HG03442 (cell line): ENCODE data around the gene NFKBIE.
A peak's percentile ranks its signal among the peaks of the same experiment; 100 is the strongest.
"Not testable (repeated sequence)": the region's sequence is repeated elsewhere in the genome, so short reads cannot be mapped to it uniquely, and the experiment has no call there.

Experiments used
- ATAC-seq: cut with Tn5 transposase; IDR thresholded peaks from one replicate; pipeline ENCODE4 v1.9.1; 2021; ENCODE audit warnings: mild to moderate bottlenecking, moderate library complexity; ENCODE audit not compliant: unreplicated experiment

The NFKBIE gene

DNA sequence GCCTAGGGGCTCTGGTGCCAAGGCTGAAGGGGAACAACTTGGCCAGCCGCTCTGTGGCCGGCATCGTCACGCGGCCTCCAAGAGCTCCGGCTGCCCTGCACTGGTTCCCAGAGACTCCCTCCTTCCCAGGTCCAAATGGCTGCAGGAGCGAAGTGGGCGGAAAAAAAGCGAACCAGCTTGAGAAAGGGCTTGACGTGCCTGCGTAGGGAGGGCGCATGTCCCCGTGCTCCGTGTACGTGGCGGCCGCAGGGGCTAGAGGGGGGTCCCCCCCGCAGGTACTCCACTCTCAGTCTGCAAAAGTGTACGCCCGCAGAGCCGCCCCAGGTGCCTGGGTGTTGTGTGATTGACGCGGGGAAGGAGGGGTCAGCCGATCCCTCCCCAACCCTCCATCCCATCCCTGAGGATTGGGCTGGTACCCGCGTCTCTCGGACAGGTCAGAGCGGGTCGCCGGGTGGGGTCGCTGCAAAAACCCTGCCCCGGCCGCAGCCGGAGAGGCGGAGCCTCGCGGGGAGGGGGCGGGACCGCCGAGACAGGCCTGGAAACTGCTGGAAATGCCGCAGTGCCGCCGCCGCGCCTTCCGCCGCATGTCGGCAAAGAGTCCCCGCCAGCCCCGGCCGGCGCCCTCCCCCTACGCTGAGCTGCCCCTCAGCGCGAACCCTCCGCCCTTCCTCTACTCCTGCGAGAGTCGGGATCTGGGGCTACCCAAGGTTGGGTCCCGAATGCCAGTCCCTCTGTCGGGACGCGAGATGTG, 19.3 kb downstream of the NFKBIE start:
- ATAC-seq: peak; percentile 53

DNA sequence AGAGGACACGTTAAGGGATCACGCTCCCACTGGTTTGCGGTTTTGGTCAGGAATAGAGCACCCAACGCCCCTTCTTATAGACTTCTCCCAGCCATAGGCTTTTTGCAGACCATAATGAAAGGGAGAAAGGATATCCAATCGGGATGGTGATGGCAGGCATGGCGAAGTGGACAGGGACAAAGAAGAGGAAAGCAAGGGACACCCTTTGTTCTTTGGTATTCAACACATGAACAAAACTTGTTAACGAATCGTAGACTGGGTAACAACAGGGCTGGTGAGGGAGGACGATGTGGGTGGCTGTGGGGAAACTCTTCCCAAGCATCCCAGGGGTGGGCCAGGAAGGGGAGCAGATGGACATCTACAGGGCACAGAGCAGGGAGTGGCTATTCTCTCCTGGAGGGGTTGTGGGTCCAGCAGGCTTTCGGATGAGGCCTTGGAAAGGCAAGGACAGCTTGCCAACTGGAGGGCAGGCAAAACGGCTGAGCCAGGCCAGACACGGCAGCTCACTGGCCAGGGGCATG, 19.9 kb downstream of the NFKBIE start:
- ATAC-seq: no peak

DNA sequence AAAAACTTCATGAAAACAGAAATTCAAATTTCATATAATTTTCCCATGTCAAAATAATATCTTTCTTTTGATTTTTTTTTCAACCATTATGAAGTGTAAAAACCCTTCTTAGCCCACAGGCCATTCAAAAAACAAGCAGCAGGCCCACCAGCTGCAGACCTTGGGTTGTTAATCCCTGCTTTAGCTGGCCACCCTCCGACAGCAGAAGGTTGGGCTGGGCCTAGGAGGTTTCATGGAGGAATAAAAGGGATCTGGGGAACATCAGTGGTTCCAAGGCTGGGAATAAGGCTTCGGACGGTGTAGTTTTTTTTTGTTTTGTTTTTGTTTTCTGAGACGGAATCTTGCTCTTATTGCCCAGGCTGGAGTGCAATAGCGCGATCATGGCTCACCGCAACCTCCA, 22.0 kb downstream of the NFKBIE start:
- no peak for ATAC-seq

DNA sequence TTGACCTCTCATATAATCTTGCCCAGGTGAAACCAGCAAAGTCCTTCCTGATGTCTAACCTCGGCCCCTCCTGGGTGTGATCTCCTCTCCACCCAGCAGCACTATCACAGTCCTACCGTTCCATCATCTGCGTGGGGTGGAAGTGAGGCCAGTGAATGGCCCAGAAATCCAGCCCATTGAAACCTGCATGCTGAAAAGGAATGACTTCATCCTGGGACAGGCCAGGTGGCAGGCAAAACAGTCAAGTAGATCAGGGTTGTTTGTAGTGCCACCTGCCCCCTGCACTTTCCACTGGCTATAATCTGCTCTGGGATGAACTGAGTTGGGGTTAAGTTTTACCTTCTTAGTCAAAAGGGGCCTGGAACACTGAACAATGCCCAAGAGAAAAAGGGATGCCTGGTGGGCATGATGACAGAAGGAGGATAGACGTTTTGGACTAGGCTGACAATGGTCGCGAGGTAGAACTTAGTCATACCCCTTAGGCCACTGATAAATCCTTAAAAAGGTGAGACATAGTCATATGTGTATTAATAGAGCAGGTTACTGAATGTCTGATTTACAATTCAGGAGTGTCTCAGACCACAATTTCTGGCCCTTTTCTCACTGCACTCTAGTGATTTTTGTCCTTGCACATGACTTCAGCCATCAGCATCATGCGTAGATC, 26.5 kb downstream of the NFKBIE start:
- ATAC-seq: no peak

DNA sequence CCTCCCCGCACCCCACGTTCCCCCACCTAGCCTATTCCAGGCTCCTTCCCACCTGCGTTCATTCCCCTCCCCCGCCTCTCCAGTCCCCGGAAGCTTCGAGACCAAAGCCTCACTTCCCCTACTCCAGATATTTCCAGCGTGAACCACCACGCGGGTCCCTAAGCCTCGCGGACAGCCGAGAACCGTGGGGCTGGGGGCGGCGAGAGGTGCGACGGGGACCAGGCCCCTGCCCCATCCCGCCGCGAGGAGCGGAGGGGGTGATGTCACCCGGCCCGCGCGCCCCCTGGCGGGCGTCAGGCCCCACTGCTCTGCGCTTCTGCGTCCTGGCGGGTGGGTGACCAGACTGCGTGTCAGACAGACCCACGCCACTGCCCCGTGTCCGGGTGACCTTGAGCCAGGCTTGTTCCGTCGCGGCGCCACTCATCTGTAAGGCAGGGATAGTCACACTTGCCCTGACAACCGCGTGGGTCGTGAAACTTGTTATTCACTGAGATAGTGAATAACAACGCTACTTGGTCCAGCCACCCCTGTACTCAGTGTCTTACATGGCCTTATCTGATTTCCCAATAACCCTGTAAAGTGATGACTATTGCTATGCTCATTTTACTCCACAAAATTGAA, 27.4 kb downstream of the NFKBIE start:
- peak; percentile 75 for ATAC-seq

DNA sequence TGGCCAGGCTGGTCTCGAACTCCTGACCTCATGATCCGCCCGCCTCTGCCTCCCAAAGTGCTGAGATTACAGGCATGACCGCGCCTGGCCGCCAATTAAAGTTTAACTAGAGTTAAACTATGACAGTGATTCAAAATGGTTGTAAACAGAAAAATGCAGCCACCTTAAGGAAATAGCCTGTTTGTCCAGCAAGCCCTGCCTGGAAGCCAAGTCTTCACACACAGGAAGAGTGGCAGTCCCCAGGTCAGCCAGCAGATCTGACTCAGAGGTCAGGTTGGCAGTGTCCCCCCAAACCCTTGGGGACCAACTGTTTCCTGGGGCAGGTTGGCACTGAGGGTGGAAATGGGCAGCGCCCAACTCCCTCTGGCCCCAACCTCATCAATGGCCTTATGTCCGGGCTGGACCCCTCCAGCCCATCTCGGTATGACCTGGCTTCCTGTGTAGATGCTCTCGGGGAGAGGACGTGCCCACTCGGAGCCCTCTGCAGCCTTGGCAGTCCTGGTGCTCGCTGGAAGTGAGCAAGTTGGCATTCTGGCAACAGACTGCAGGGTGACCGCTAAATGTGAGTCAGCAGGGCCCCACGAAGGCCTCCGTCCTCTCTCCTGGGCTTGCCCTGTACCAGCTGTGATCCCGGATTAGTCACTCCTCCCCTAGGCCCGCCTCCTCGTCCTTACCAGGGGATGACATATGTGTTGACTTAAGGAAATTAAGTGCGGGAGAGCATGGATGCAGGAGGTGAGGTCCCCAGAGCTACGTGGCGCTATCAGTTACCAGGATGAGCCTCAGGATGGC, 28.1 kb downstream of the NFKBIE start:
- ATAC-seq: peak; percentile 58

DNA sequence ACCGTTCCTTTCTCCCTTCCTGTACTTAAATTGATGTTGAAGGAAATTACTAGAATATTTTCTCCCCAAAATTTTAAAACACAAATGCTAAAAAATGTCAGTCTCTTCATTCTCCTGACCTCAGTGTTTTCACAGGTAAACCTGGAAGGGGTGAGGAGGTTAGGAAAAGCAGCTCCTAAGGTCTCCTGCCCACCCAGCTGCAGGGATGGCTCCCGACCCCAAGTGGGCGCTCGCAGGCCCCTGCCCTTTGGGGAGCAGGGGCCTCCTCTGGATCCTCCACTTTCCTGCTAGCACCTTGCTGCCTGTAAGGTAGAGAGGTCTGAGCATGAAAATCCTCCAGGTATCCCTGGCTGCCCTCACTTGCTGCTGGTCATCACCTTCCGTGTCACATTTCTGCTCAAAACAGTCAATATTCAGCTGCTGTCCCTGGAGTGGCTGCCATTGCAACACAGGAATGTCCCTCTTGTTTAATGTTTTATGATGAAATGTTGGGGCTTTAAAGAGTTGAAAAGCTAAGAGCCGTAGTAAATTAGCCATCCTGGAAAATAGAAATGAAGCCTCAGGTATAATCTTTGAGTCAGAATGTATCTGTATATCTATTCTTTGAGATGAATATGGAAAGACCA, 29.3 kb downstream of the NFKBIE start:
- no peak for ATAC-seq

DNA sequence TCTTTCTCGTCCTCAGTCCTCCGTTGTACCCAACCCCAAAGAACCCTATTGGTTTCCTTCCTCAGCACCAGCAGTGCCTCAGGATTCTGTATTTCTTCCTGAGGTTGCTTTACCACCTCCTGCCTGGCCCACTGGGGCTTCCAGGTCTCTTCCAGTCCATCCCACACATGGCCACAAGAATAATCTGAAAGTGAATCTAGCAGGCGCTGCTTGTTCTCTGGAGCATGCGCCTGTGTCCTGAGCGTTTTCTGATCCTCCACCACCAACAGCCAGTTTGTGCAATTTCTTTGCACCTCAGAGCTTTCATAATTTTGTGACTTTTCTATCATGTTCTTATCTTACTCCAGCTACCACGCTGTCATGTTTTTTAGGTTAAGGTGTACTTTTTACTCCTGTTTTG, 30.1 kb downstream of the NFKBIE start:
- ATAC-seq: no peak

DNA sequence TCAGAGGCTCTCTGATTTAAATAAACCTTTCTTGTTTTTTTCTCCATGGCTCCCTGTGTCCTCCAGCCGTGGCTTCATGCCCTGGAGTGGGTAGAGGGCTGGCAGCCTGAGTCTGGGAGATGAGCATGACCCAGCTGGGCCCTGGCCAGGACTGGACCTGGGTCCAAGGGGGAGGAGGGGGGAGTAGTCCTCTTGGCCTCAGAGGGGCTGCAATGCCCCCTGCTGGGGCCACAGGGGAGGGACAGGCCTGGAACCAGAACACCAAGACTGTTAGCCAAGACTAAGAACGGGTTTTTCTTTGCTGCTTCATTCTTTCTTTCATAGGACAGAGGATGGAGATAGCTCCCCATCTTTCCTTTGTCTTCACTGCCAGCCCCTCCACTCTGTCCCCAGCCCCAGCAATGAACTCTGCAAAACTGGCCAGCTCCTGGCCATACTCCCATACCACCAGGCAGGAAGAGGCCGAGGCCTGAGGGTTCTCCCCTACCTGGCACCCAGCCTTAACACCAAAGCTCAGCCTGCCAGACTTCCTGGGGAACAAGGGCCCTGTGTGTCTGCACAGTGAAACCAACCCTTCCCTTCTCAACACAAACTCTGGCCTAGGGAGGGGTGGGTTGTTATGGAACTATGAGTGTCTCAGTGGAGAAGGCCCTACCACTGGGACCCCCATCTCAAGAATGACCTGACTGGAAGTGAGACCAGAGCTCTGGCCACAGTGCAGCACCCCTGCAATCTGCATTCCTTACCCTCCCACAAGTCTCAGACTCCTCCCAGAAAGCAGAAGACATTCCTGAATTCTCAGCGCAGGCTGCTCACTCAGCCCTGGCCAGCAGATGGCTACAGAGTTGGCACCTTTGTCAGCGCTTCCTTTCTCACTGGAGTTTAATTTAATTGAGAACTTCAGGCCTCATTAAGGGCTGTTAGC, 31.0 kb downstream of the NFKBIE start:
- no peak for ATAC-seq

DNA sequence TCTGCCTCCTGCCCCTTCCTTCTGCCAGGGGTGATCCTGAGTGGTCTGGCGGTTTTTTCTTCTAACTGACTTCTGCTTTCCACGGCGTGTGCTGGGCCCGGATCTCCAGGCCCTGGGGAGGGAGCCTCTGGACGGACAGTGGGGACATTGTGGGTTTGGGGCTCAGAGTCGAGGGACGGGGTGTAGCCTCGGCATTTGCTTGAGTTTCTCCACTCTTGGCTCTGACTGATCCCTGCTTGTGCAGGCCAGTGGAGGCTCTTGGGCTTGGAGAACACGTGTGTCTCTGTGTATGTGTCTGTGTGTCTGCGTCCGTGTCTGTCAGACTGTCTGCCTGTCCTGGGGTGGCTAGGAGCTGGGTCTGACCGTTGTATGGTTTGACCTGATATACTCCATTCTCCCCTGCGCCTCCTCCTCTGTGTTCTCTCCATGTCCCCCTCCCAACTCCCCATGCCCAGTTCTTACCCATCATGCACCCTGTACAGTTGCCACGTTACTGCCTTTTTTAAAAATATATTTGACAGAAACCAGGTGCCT, 31.7 kb downstream of the NFKBIE start:
- no peak for ATAC-seq

DNA sequence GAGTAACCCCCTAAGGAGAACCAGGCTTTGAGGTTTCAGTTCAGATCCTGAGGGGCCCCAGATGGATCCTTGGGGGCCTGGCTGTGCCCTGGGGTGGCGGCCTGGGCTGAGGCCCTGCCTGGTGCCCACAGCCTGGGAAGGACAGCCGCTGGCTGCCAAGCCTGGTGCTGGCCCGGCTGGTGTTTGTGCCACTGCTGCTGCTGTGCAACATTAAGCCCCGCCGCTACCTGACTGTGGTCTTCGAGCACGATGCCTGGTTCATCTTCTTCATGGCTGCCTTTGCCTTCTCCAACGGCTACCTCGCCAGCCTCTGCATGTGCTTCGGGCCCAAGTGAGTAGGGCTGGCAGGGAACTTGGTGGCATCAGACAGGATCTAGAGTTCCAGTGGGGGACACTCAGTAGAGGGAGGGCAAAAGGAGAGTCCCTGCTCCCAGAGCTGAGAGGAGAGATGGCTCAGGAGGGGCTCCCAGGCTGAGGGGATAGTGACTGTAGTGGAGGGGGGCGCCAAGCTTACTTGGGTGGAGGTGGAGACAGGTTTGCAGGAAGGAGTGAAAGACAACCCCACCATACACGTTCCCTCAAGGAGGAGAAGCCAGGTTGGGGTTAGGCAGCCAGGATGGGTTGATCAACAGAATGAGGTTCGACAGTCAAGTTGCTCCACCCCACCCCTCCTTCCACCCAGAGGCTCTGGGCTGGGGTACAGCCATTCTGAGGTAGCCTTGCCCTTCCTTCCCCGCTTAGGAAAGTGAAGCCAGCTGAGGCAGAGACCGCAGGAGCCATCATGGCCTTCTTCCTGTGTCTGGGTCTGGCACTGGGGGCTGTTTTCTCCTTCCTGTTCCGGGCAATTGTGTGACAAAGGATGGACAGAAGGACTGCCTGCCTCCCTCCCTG, 32.4 kb downstream of the NFKBIE start:
- ATAC-seq: no peak

DNA sequence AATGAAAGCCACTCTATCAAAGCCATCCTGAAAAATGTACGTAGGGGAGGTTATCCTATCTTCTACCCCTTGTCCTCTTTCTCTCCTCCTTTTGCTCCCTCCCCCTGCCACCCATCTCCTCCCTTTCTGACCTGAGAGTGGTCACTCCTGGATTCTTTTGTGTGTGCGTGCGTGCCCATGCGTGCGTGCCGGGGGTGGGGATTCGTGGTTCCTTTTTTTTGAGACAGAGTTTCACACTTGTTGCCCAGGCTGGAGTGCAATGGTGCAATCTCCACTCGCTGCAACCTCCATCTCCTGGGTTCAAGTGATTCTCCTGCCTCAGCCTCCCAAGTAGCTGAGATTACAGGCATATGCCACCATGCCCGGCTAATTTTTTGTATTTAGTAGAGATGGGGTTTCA, 33.9 kb downstream of the NFKBIE start:
- ATAC-seq: not testable (repeated sequence)

DNA sequence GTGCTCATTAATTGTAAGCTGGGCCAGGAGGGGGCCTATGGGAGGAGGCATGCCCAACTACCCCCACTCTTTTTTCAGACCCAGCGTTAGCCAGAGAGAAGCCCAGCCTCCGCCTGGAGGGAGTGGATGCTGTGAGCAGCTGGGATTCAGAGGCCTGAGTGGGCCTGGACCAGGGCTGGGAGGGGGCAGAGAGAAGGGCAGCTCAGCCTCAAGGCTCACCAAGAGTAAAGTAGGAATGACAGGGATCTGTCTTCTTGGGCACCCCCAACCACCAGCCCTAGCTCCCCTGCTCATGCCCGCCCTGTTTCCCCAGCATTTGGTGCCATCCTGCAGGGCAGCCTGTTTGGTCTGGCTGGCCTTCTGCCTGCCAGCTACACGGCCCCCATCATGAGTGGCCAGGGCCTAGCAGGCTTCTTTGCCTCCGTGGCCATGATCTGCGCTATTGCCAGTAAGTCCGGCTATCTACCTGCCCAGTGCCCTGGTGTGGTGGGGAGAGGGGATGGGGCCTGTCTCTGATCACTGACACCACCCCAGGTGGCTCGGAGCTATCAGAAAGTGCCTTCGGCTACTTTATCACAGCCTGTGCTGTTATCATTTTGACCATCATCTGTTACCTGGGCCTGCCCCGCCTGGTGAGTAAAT, 35.2 kb downstream of the NFKBIE start:
- ATAC-seq: no peak

DNA sequence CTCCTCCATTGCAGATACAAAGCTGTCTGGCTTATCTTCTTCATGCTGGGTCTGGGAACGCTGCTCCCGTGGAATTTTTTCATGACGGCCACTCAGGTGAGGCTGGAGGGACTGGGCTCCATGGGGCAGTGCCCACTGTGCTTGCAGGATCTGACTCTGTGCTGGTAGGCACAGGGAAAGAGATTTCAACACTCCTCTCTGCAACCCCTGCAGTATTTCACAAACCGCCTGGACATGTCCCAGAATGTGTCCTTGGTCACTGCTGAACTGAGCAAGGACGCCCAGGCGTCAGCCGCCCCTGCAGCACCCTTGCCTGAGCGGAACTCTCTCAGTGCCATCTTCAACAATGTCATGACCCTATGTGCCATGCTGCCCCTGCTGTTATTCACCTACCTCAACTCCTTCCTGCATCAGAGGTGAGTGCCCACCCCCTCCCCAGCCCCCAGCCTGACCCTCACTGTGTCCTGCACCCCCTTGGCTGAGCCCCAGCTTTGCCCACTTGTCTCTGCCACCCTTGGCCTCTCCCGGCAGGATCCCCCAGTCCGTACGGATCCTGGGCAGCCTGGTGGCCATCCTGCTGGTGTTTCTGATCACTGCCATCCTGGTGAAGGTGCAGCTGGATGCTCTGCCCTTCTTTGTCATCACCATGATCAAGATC, 35.8 kb downstream of the NFKBIE start:
- ATAC-seq: no peak

DNA sequence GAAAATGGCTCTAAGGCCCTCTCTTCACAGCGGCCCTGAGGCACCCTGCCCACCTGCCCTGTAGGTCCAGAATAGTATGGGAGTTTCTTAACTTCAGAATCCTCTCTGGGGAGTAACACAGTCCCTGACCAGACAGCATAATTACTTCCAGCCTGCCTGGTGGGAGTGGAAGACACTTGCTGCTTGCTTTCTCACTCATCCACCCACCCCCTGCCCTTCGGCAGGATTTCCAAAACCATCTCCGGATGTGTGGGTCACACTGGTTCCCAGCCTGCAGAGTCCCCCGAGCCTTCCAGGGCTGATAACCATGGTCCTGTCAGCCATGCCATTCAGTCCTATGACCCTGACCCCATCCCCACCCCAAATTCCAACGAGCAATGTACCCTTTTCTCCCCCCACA, 36.5 kb downstream of the NFKBIE start:
- no peak for ATAC-seq

DNA sequence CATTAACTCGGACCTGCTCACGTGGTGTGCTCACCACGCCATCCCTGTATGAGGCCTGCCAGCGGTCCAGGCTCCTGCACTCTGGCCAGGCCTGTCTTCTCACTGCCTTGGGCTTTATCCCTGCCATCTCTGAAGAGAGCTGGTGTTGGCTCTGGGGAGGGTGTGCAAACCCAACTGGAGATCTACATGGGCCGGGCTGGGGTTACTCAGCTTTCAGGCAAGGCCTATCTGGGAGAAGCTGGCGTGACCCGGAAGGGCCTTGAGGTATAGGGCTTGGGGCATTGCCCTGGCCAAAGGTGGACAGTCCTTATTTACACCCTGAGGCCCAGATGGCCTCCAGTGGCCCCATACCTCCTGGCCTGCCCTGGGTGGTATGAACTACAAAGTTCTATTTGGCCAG, 36.9 kb downstream of the NFKBIE start:
- ATAC-seq: no peak

DNA sequence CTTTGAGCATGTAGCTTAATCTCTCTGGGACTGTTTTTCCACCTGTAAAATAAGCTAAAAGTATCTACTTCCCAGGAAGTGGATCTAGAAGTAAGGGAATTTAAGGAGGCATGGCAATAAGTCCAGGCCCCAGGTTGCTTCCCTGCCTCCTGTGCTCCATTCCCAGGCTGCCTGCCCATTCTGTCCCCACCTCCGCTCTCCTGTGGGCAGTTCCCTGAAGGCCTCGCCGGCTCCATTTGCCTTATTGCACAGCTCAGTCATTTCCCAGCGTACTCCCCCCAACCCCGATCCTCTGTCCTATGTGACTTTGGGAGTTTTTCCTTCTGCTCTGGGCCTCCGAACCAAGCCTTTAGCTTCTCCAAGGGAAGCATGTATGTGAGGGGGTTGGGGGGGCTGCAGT, 37.3 kb downstream of the NFKBIE start:
- ATAC-seq: no peak
